Activated CD4-positive, alpha-beta T cell treated with anti-CD3 and anti-CD28 coated beads for 24 hours (primary cell): ENCODE data around the gene ARRDC1.

Source experiments
- DNase-seq, 2 donors: peaks; one replicate each; pipeline ENCODE4 v3.0.0-alpha.2; 2020; ENCODE audit warnings: low read depth in 2 of 2

Gene ARRDC1

GRCh38 chr9:137639303-137640051 lies 34.0 kb downstream of the ARRDC1 start:
- DNase-seq, result no peak

DNA sequence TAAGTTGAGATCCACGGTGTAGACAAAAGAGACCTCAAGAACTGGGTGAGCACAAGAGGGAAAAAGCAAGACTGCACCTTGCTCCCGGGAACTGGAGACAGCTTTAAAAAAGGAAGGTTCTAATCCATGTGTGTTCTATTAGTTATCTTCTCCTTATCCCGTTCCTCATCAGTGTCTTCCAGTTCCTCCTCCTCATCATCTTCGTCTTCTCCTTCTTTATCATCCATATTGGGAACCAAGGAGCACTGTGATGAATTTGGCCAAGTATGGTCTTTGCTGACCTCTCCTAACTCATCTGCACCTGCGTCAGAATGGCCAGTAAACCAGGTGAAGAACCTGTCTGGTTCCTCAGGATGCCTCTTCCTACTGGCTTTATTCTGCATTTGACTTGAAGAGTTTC lies 35.4 kb downstream of the ARRDC1 start:
- no peak for DNase-seq

DNA sequence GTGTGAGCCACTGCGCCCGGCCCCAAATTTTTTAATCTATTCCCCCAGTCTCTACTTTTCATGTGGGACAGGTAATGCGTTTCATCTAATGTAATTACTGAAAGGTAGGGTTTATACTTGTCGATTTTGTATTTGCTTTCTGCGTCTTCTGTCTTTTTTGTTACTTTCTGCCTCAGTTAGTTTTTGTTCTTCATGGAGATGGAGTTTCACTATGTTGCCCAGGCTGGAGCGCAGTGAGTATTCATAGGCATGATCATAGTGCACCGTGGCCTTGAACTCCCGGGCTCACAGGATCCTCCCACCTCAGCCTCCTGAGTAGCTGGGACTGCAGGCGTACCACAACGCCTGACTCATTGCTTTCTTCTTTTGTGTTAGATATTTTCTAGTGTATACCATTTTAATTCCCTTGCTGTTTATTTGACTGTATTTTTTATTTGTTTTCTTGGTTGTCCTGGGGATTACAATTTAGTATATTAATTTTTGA lies 36.7 kb downstream of the ARRDC1 start:
- no peak for DNase-seq

DNA sequence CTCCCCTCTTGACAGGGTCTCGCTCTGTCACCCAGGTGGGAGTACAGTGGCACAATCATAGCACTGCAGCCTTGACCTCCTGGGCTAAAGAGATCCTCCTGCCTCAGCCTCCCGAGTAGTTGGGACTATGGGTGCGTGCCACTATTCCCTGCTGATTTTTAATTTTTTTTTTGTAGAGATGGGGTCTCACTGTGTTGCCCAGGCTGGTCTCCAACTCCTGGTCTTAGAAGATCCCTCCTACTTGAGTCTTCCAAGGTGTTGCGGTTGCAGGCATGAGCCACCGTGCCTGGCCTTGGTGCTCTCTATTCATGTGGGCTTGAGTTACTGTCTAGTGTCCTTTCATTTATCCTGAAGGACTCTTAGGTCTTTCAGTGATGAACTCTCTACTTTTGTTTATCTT lies 37.4 kb downstream of the ARRDC1 start:
- DNase-seq, result no peak

GRCh38 chr9:137643921-137644320 lies 38.4 kb downstream of the ARRDC1 start:
- no peak for DNase-seq

DNA sequence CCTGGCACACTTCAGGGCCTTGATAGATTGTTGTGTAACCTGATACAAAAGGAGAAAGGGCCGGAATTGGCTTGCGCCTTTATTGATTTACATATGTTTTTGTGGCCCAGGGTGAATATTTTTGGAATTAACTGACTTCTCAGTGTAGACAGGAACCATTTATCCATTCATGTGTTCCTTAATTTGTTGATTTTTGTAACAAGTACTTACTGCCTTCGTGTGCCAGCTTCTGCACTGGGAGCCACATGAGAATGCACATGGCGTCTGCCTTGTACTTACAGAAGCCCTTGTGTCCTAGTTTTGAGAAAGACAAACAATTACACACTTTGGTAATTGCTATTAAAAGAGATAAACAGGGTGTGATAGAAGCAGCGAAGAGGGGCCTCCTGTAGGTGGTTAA lies 39.7 kb downstream of the ARRDC1 start:
- DNase-seq, result no peak

DNA sequence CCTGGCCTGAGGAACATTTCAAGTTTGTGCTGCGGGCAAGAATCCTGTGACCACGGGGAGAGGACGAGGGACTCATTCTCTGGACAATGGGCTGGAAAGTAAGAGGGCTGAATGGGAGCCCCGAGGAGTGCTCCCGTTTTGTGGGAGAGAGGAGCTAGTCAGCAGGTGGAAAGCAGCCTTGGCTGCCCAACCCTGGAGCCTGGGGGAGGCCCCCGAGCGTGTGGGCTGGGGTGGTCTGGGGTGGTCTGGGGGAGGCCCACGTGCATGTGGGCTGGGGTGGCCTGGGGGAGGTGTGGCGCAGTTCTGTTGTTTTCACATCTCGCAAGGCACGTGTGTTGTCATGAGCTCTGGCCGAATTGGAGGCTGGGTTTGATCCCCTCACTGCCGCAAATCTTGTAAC lies 40.9 kb downstream of the ARRDC1 start:
- DNase-seq, result no peak

DNA sequence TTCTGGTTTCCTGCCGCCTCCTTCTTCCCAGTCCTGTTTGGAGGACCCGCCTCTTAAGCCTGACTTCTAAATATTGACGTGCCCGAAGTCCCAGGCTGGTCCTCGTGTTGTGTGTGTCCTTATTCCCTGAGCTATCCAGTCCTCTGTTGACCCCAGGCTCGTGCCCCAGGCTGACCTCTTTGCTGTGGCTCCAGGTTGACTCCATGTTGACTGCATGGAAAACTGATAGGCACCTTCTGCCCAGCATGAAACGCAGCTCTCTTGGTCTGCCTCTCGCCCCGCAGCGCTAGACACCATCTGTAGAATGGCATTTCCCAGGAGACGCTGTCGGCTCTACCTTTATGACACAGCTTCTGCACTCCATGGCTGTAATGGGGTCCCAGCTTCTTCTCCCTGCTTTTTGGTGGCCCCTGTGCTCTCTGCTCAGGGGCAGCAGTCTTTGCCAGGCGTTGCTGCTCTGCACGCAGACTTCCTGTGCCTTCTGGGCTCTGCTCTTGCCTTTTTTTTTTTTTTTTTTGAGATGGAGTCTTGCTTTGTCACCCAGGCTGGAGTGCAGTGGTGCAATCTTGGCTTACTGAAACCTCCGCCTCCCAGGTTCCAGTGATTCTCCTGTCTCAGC lies 41.7 kb downstream of the ARRDC1 start:
- DNase-seq, result no peak

DNA sequence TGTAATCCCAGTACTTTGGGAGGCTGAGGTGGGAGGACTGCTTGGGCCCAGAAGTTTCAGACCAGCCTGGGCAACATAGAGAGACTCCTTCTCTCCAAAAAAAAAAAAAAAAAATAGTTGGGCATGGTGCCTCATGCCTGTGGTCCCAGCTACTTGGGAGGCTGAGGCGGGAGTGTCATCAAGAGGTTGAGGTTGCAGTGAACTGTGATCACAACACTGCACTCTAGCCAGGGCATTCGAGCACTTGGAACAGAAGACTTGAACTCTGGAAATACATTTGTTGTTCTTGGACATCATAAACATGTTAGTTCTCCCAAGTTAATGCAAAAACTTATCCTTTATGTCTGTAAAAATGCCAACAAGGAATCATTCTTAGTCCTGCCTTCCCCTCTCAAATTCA lies 42.9 kb downstream of the ARRDC1 start:
- DNase-seq, result no peak

DNA sequence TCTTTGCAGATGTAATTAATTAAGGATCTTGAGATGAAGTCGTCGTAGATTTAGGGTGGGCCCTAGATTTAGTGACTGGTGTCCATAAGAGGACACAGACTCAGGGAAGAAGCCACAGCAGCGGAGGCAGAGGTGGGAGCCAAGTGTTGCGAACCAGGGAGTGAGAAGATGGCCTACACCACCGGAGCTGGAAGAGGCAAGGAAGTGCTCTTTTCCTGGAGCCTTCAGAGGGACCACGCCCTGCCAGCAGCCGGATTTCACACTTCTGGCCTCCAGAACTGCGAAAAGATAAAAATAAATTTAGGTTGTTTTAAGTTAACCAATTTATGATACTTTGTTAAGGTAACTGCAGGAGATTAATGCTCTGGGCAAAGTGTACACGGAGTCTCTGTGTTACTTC lies 44.1 kb downstream of the ARRDC1 start:
- no peak for DNase-seq

GRCh38 chr9:137650259-137650658 lies 44.8 kb downstream of the ARRDC1 start:
- DNase-seq, result no peak

DNA sequence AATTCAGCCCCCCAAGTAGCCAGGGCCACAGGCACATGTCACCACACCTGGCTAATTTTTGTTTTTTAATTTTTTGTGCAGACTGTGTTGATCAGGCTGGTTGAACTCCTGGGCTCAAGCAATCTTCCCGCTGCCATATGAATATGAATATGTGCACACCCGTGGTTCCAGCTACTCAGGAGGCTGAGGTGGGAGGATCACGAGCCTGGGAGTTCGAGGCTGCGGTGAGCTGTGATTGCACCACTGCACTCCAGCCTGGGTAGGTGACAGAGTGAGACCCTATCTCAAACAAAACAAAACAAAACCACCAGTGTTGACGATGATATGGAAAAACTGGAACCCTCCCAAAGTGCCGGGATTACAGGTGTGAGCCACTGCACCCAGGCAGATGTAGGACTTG lies 45.3 kb downstream of the ARRDC1 start:
- DNase-seq, result no peak

- no peak for DNase-seq
These were observed 50.9 kb downstream of the ARRDC1 start for GRCh38 chr9:137656416-137656815.

- DNase-seq, result no peak
These were observed 52.1 kb downstream of the ARRDC1 start for GRCh38 chr9:137657606-137658005.

GRCh38 chr9:137658781-137659180 lies 53.3 kb downstream of the ARRDC1 start:
- DNase-seq, result no peak

- no peak for DNase-seq
These were observed 54.7 kb downstream of the ARRDC1 start for GRCh38 chr9:137660144-137660543.

DNA sequence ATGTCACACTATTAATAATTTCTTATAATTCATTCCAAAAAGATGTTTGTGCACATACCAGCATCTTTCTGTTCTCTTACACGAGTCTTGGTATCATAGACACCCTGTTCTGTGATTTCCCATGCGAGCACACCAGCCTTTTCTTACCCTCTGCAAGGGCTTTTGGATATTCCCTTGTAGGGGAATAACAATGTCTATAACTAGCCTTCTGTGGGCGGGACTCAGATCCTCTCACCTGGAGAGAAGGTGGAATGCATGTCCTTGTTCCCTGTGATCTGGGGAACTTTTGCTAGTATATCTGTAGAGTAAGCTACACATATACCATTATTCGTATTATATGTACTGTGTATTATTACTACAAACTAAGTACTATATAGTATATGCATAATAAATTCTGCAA lies 58.1 kb downstream of the ARRDC1 start:
- no peak for DNase-seq

DNA sequence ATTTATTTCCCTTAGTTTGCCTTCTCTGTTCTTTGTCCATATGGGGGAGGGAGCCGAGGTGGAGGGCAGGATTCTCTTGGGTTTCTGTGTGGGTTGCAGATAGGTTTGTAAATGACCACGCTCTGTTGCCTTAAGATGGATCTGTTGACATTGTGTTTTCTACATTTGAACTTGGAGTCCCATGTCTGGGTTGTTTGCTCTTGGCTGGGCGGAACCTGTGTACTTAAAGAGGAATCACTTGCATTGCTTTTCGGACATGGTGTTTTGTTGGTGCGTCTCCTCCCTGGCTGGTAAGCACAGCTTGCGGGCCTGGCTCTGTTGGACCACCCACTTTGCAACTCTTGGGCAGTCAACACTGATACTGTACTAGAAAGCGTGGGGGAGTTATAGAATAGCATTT lies 59.2 kb downstream of the ARRDC1 start:
- no peak for DNase-seq
